GM21367 (cell line): ENCODE results near the gene KRT36.

Experiments used
- ATAC-seq: cut with Tn5 transposase; IDR thresholded peaks from one replicate; pipeline ENCODE4 v1.9.1; 2021; ENCODE audit not compliant: unreplicated experiment

KRT36 gene

GRCh38 chr17:41444186-41444585 is 45.5 kb downstream of the KRT36 start:
- no peak for ATAC-seq

- no peak for ATAC-seq
Measured at GRCh38 chr17:41442739-41443138, 47.0 kb downstream of the KRT36 start.

- no peak for ATAC-seq
Measured at GRCh38 chr17:41440531-41441033, 49.1 kb downstream of the KRT36 start, which contains the start of gene KRT38. TSS of gene KRT38 (minus strand) at chr17:41440983. CDS start at chr17:41440921, 62 bp downstream.

- ATAC-seq: no peak
Measured at GRCh38 chr17:41439375-41439774, 50.3 kb downstream of the KRT36 start.

- ATAC-seq: no peak
Measured at GRCh38 chr17:41437769-41438168, 51.9 kb downstream of the KRT36 start.

GRCh38 chr17:41437254-41437653 is 52.5 kb downstream of the KRT36 start:
- ATAC-seq: no peak
